ENCODE results near the gene NDFIP2. TPM values are rescaled to one million over a fixed set of nuclear protein-coding genes. Genes with fewer than 3 reads are reported as not detected.

Gene NDFIP2
- polyA plus RNA-seq, 2 of the 4 experiments (the other 2 are of a cell fraction) = 23.2 to 39.9 TPM

GRCh38 chr13:79497852-79498251, 16.9 kb downstream of the NDFIP2 start:
- H3K4me2 ChIP-seq = no peak overlapping the region
- no peak for DNase-seq (ENCODE audit: low read depth in 1 of 2, low spot score in 1 of 2)
- H3K4me3 ChIP-seq = no peak overlapping the region
- H3K4me1 ChIP-seq = peaks cover 26% of the 10 kb centered on the region; the same call in 2 of the 3 replicates
- FAIRE-seq = no peak
- H3K9me3 ChIP-seq = no peaks in the 10 kb centered on the region
- ChIA-PET CTCF (interaction anchor here (0.9 to 1.5 kb wide), 2 partner anchors 67 to 73 kb away, joined by 3 read pairs; no protein-coding TSS in a partner anchor), POLR2A (no interaction called here)
- TF ChIP-seq KDM1A (IDR thresholded peaks at IDR 0.05; ENCODE audit: low read depth) (no peak), CHD2 (IDR thresholded peaks at IDR 0.05; ENCODE audit: low read length, partially characterized antibody) (no peak), ZFP36 (IDR thresholded peaks at IDR 0.05; ENCODE audit: borderline replicate concordance, partially characterized antibody) (no peak), CBX2 (IDR thresholded peaks at IDR 0.05; ENCODE audit: borderline replicate concordance, low read depth) (no peak), EHMT2 (IDR thresholded peaks at IDR 0.05; ENCODE audit: low read depth) (no peak), CTCF (IDR thresholded peaks at IDR 0.05) (no peak), RCOR1 (IDR thresholded peaks at IDR 0.05; ENCODE audit: low read depth, low read length) (no peak), FOSB (CRISPR knock-in tag; IDR thresholded peaks at IDR 0.05) (no peak), MAX (IDR thresholded peaks at IDR 0.05) (no peak), HDAC2 (IDR thresholded peaks at IDR 0.05) (no peak), RFX5 (IDR thresholded peaks at IDR 0.05) (no peak), JUNB (IDR thresholded peaks at IDR 0.05) (no peak), FOXS1 (CRISPR knock-in tag; IDR thresholded peaks at IDR 0.05) (no peak), ZNF302 (CRISPR knock-in tag; IDR thresholded peaks at IDR 0.05) (no peak), TP53 (CRISPR knock-in tag; IDR thresholded peaks at IDR 0.05) (no peak)
- TF ChIP-seq, protein P1, sequence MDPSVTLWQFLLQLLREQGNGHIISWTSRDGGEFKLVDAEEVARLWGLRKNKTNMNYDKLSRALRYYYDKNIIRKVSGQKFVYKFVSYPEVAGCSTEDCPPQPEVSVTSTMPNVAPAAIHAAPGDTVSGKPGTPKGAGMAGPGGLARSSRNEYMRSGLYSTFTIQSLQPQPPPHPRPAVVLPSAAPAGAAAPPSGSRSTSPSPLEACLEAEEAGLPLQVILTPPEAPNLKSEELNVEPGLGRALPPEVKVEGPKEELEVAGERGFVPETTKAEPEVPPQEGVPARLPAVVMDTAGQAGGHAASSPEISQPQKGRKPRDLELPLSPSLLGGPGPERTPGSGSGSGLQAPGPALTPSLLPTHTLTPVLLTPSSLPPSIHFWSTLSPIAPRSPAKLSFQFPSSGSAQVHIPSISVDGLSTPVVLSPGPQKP (IDR thresholded peaks at IDR 0.05; ENCODE audit: low read depth, low read length) = no peak
- ATAC-seq = no peak
- WGBS (ENCODE audit: missing lambda C conversion rate) = 100% methylated on average over 1 of the region's 1 CpG
- H3K27ac ChIP-seq = no peak overlapping the region

GRCh38 chr13:79500829-79501228, 19.9 kb downstream of the NDFIP2 start:
- 98% methylated on average over 4 of the region's 4 CpGs for WGBS (ENCODE audit: missing lambda C conversion rate)
- FAIRE-seq = no peak
- Histone ChIP-seq H3K4me3 (no peak overlapping the region), H3K4me1 (peaks cover under 1% of the 10 kb centered on the region; the same call in 1 of the 3 replicates), H3K9me3 (no peaks in the 10 kb centered on the region), H3K27ac (no peak overlapping the region), H3K4me2 (no peak overlapping the region)
- TF ChIP-seq NR3C1 (IDR thresholded peaks at IDR 0.05) = no peak
- no peak for TF ChIP-seq PHF8 (IDR thresholded peaks at IDR 0.05; ENCODE audit: borderline replicate concordance, low read depth)
- TF ChIP-seq CBX8 (IDR thresholded peaks at IDR 0.05) = no peak
- TF ChIP-seq POLR2AphosphoS2 (conservative IDR thresholded peaks at IDR 0.05; ENCODE audit: low read length) = no peak
- no peak for TF ChIP-seq FOXS1 (CRISPR knock-in tag; IDR thresholded peaks at IDR 0.05)
- CTCF ChIA-PET = no interaction called here
- ATAC-seq = no peak
- POLR2A ChIA-PET = no interaction called here
- no peak for DNase-seq (ENCODE audit: low read depth in 1 of 2, low spot score in 1 of 2)

DNA sequence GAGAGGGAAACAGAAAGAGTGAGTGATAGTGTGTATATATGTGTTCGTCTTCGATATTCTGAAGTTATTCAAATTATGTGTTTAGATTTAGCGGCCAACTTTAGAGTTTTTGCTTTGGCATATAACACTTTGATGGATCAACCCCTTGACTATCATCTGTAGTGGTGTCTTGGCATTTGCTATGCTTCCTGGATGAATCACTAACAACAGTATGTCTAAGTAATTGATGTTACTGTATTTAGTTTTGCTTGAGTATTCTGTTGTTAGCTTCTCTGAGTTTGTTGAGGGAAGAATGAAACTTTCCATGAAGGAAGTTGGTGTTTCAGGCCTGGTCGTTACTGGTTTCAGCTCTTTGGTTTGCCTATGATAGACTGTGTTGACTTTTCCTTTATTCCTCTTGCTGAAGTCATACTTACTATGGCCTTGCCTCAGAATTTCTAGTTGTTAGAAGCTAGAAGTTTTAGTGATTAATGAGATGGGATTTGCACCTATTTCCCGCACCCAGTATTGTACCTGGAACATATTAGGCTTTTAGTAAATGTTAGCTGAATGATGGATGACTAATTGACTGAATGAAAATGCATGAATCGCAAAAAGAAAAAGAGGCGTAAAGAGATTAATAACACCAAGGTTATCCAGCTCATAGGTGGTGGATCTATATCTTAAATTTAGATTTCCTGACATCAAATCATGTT, 20.7 kb downstream of the NDFIP2 start:
- WGBS (ENCODE audit: missing lambda C conversion rate) = 91% methylated on average over 7 of the region's 7 CpGs
- POLR2A ChIA-PET = no interaction called here
- FAIRE-seq = no peak
- no peak for DNase-seq (ENCODE audit: low read depth in 1 of 2, low spot score in 1 of 2)
- ATAC-seq = no peak
- CTCF ChIA-PET = interaction anchor here (1.0 to 2.0 kb wide), 2 partner anchors 37 to 77 kb away, joined by 3 to 6 read pairs; no protein-coding TSS in a partner anchor
- TF ChIP-seq, protein P2, sequence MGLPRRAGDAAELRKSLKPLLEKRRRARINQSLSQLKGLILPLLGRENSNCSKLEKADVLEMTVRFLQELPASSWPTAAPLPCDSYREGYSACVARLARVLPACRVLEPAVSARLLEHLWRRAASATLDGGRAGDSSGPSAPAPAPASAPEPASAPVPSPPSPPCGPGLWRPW (IDR thresholded peaks at IDR 0.05) = no peak
- H3K9me3 ChIP-seq = no peaks in the 10 kb centered on the region
- H3K4me2 ChIP-seq = no peak overlapping the region
- no peak overlapping the region for H3K27ac ChIP-seq
- no peaks in the 10 kb centered on the region for H3K4me1 ChIP-seq
- H3K4me3 ChIP-seq = no peak overlapping the region

Data from A549 (cell line).